Measurements from ENCODE around the gene LRP11. TPM values are rescaled to one million over a fixed set of nuclear protein-coding genes. Genes with fewer than 3 reads are reported as not detected.

LRP11 gene
- total RNA-seq, 4 donors from 2014 or later = 18.7 to 55.4 (median 33.8) TPM

DNA sequence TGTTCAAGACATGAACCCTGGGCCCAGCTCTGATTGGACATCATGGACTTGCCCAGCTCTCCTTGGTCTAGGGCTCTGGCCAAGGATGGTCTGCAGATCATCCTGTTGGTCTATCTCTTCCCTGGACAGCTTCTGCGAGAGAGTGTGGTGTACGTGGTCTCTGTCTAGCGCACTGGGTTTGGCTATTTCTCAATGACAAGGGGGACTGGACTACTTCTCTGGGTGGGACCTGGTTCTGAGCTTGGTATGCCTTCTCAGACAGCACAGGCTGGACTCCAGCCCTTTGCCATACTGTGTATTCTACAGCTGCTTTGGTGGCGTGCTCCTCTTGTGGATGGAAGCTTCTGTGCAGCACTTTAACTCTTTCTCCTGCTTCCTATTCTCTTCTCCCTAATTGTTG, 42.2 kb upstream of the LRP11 start:
- TF ChIP-seq CTCF (IDR thresholded peaks at IDR 0.05; ENCODE audit: low read depth) = no peak

DNA sequence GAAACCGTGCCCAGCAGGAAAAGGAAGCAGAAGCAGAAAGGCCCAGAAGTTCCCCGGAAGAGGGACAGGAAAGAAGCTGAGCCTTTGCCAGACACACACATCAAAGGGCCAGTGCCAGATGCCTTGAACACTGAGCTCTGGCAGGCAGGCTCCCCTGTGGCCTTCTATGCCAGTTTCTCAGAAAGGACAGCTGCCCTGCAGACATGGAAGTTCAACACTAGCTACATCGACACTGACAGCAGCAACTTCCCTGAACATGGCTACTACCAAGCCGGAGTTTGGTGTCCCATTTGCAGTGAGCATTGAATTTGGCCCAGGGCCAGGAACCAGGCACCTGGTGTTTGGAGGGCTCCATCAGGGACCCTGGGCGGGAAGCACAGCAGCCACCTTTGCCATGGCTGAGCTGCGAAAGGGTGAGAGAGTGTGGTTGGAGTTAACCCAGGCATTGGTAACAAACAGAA, 41.8 kb upstream of the LRP11 start:
- no peak for TF ChIP-seq CTCF (IDR thresholded peaks at IDR 0.05; ENCODE audit: low read depth)

GRCh38 chr6:149905371-149905910, 41.3 kb upstream of the LRP11 start:
- TF ChIP-seq CTCF (IDR thresholded peaks at IDR 0.05; ENCODE audit: low read depth) = no peak

DNA sequence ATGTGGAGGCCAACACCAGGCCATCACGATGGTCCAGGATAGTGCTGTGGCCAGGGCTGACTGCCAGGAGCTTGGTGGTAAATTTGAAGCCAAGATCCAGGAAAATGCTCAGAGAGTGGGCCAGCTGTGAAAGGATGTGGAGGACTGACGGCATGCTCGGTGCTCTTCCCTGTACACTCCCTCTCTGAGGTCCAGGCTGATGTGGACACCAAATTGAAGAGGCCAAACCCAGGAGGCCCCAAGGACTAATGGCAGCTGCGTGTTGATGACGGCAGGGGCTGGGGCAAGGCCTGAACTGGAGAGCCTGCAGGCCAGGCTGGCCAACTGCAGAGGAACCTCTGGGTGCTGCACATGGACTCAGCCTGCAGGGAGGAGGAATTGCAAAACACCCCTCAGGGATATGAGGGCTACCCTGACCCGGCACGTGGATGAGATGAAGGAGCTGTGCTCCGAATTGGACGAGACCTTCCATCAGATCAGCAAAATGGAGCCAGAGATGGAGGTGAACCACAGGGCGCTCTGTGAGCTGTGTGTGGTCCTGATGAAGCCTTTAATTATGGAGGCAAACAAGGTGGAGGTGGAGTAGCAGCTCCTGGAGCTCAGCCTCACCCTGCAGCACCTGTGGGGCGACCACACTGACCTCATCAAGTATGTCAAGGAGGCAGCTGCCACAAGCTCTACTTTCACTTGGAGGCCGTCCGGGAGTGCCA, 40.7 kb upstream of the LRP11 start:
- TF ChIP-seq CTCF (IDR thresholded peaks at IDR 0.05; ENCODE audit: low read depth) = no peak

- TF ChIP-seq CTCF (IDR thresholded peaks at IDR 0.05; ENCODE audit: low read depth) = no peak
Measured at GRCh38 chr6:149903938-149904611, 39.9 kb upstream of the LRP11 start.

- no peak for TF ChIP-seq CTCF (IDR thresholded peaks at IDR 0.05; ENCODE audit: low read depth)
Measured at GRCh38 chr6:149901444-149902140, 37.4 kb upstream of the LRP11 start.
